ENCODE data around the gene ARMC7.

GRCh38 chr17:75138519-75138918 is 28.8 kb downstream of the ARMC7 start:
- no peak for TF ChIP-seq REST (IDR thresholded peaks at IDR 0.05; ENCODE audit: insufficient read depth in 1 of 2, low read depth in 2 of 2, low read length in 2 of 2)
- TF ChIP-seq FOXP2 (optimal IDR thresholded peaks at IDR 0.05; ENCODE audit: borderline replicate concordance, extremely low read depth, extremely low read length, insufficient read depth) = no peak
- no peak for TF ChIP-seq TAF1 (IDR thresholded peaks at IDR 0.05; ENCODE audit: borderline replicate concordance, insufficient read depth, low read length)
- no peak for TF ChIP-seq POLR2AphosphoS5 (IDR thresholded peaks at IDR 0.05; ENCODE audit: low read depth, low read length)
